GM12878 (cell line): ENCODE results near the gene ALAS2.

Experiments
- POLR2A ChIP-seq: IDR thresholded peaks from 2 replicates; pipeline ENCODE4 v1.6.1; 2011; ENCODE audit warnings: low read depth, mild to moderate bottlenecking, low read length
- POLR2AphosphoS5 ChIP-seq: IDR thresholded peaks from 2 replicates; pipeline ENCODE4 v1.6.1; 2011; ENCODE audit warnings: mild to moderate bottlenecking, low read length, inconsistent platforms
- TF ChIP-seq, protein P1 (sequence below): IDR thresholded peaks from 2 replicates; pipeline ENCODE4 v1.6.1; 2012; ENCODE audit warnings: low read length, inconsistent platforms

GRCh38 chrX:54978448-54978847, 52.3 kb downstream of the ALAS2 start:
- TF ChIP-seq POLR2A, result no peak
- TF ChIP-seq POLR2AphosphoS5, result no peak
- TF ChIP-seq, protein P1, sequence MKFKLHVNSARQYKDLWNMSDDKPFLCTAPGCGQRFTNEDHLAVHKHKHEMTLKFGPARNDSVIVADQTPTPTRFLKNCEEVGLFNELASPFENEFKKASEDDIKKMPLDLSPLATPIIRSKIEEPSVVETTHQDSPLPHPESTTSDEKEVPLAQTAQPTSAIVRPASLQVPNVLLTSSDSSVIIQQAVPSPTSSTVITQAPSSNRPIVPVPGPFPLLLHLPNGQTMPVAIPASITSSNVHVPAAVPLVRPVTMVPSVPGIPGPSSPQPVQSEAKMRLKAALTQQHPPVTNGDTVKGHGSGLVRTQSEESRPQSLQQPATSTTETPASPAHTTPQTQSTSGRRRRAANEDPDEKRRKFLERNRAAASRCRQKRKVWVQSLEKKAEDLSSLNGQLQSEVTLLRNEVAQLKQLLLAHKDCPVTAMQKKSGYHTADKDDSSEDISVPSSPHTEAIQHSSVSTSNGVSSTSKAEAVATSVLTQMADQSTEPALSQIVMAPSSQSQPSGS, result no peak
